A549 (cell line): ENCODE data around the gene ANTKMT. TPM values are rescaled to one million over a fixed set of nuclear protein-coding genes. Genes with fewer than 3 reads are reported as not detected.

Experiments used
- ATAC-seq, 2 experiments: fragments of 200-7000 bp in 1 of 2; fragments of >200 bp in 1 of 2; cut with Nextera tagmentation in 1 of 2; cut with Tn5 transposase in 1 of 2; 3 replicates each; pipeline versions ENCODE4 v1.8.0 to v1.9.1; 2018 to 2020; ENCODE audit warnings: mild to moderate bottlenecking in 1 of 2, moderate library complexity in 1 of 2
- CTCF ChIA-PET: fragments of 300-600 bp; sonication (Branson Sonifier 250); formaldehyde crosslinking; extraction: SDS; loops from one replicate; lab custom pipeline; 2021; ENCODE audit warnings: antibody characterized with exemption, inconsistent platforms; lab: Yijun Ruan, JAX
- POLR2A ChIA-PET: fragments of 350-600 bp; formaldehyde crosslinking; extraction: SDS; loops from one replicate; lab custom pipeline; 2021; ENCODE audit warnings: antibody characterized with exemption, inconsistent platforms; lab: Yijun Ruan, JAX
- DNase-seq, 2 experiments: peaks; one replicate each; pipeline versions ENCODE4 v3.0.0 to v3.0.0-alpha.2; 2011 to 2016; ENCODE audit warnings: low read depth in 1 of 2, low spot score in 1 of 2
- FAIRE-seq: peaks from 2 replicates; lab custom pipeline; 2011; peaks lifted over from hg19 to GRCh38; lab: Jason Lieb, UNC
- H3K27ac ChIP-seq, 2 experiments: fragments of >200 bp; sonication (Bioruptor Twin); formaldehyde crosslinking; 3 replicates each; pipeline ENCODE4 v1.5.1; 2016 to 2017
- H3K4me1 ChIP-seq: fragments of >200 bp; sonication (Bioruptor Twin); formaldehyde crosslinking; 3 replicates; pipeline ENCODE4 v1.6.1; 2016
- H3K4me2 ChIP-seq: fragments of >200 bp; sonication (Bioruptor Twin); formaldehyde crosslinking; 3 replicates; pipeline ENCODE4 v1.6.1; 2016
- H3K4me3 ChIP-seq: fragments of >200 bp; sonication (Bioruptor Twin); formaldehyde crosslinking; 3 replicates; pipeline ENCODE4 v1.5.1; 2016
- H3K9me3 ChIP-seq: fragments of >200 bp; sonication (Bioruptor Twin); formaldehyde crosslinking; 3 replicates; pipeline ENCODE4 v1.6.1; 2016
- CBX2 ChIP-seq: fragments of 200-600 bp; sonication (generic); IDR thresholded peaks from 2 replicates; pipeline ENCODE4 v1.6.1; 2016; ENCODE audit warnings: low read depth, mild to moderate bottlenecking, borderline replicate concordance
- E2F6 ChIP-seq: IDR thresholded peaks from 2 replicates; pipeline ENCODE4 v1.6.1; 2012; ENCODE audit warnings: low read depth, borderline replicate concordance
- EHMT2 ChIP-seq: fragments of 200-600 bp; sonication (generic); IDR thresholded peaks from 2 replicates; pipeline ENCODE4 v1.6.1; 2016; ENCODE audit warnings: antibody characterized with exemption, low read depth, mild to moderate bottlenecking, moderate library complexity
- ESRRA ChIP-seq: fragments of 150-350 bp; IDR thresholded peaks from 2 replicates; pipeline ENCODE4 v1.6.1; 2014; ENCODE audit warnings: mild to moderate bottlenecking, low read length, borderline replicate concordance
- FOSB ChIP-seq: fragments of 250-450 bp; sonication (Bioruptor Pico); IDR thresholded peaks from 2 replicates; pipeline ENCODE4 v1.5.0; 2020; ENCODE audit warnings: mild to moderate bottlenecking, moderate library complexity
- FOSL2 ChIP-seq, 2 experiments: fragments of 450-650 bp in 1 of 2; fragments of >200 bp in 1 of 2; sonication (Bioruptor Twin) in 1 of 2; formaldehyde crosslinking; IDR thresholded peaks; 2 replicates each; pipeline versions ENCODE4 v1.5.0 to v1.6.1; 2016 to 2020; ENCODE audit warnings: mild to moderate bottlenecking in 1 of 2, moderate library complexity in 1 of 2
- HMGXB4 ChIP-seq: fragments of 250-450 bp; sonication (Bioruptor Pico); IDR thresholded peaks from 2 replicates; pipeline ENCODE4 v1.5.0; 2021; ENCODE audit warnings: mild to moderate bottlenecking, moderate library complexity, borderline replicate concordance
- HOXA7 ChIP-seq: fragments of 250-450 bp; sonication (Bioruptor Pico); IDR thresholded peaks from 2 replicates; pipeline ENCODE4 v1.5.0; 2020; ENCODE audit warnings: mild to moderate bottlenecking, moderate library complexity
- HOXB13 ChIP-seq: fragments of 250-450 bp; sonication (Bioruptor Pico); IDR thresholded peaks from 2 replicates; pipeline ENCODE4 v1.5.0; 2020; ENCODE audit warnings: low read depth, mild to moderate bottlenecking, moderate library complexity
- JUNB ChIP-seq: fragments of >200 bp; sonication (Bioruptor Twin); formaldehyde crosslinking; IDR thresholded peaks from 2 replicates; pipeline ENCODE4 v1.6.1; 2016
- MAX ChIP-seq: IDR thresholded peaks from 2 replicates; pipeline ENCODE4 v1.6.1; 2012
- SMC3 ChIP-seq: fragments of >200 bp; sonication (Bioruptor Twin); formaldehyde crosslinking; IDR thresholded peaks from 3 replicates; pipeline ENCODE4 v1.6.1; 2018; ENCODE audit warnings: inconsistent platforms
- ZFP36 ChIP-seq: fragments of 450-650 bp; IDR thresholded peaks from 2 replicates; pipeline ENCODE4 v1.6.1; 2014; ENCODE audit warnings: borderline replicate concordance; ENCODE audit not compliant: partially characterized antibody
- whole genome bisulfite sequencing: methylation state at CpG from one replicate; pipeline ENCODE4 v1.1.6; 2017; ENCODE audit errors: missing lambda C conversion rate; 5-methylcytosine and 5-hydroxymethylcytosine counted together
- polyA plus RNA-seq, 4 experiments: library from polyadenylated mRNA; depleted of rRNA in 3 of 4; stranded (reverse); fragments of >200 nt; fragmentation: RNase III in 1 of 4; extraction: RNeasy Plus Mini Kit Qiagen cat#74134 plus additional on column Dnase treatment in 1 of 4; gene quantifications; 2 replicates in 3 of 4; 3 replicates in 1 of 4; pipeline ENCODE4 v1.2.3, GENCODE V29; 2011 to 2017
- TF ChIP-seq, protein P1 (sequence below): fragments of 200-600 bp; sonication (generic); IDR thresholded peaks from 2 replicates; pipeline ENCODE4 v1.6.1; 2016; ENCODE audit warnings: antibody characterized with exemption, mild to moderate bottlenecking, moderate library complexity

ANTKMT gene
- polyA plus RNA-seq, 2 of the 4 experiments (the other 2 are of a cell fraction): 11.9 to 55.8 TPM

- Histone ChIP-seq H3K4me1 (peaks cover 19% of the 10 kb centered on the region), H3K4me2 (peak overlapping the region; percentile 78), H3K27ac (no peak overlapping the region), H3K4me3 (peak overlapping the region; percentile 21; the same call in 1 of the 3 replicates), H3K9me3 (no peaks in the 10 kb centered on the region)
- 12% methylated on average over 19 of the region's 76 CpGs for WGBS
- CTCF ChIA-PET: interaction anchor here (2.2 to 4.1 kb wide), 3 partner anchors 10 to 84 kb away, joined by 9 to 33 read pairs (median 11); no protein-coding TSS in a partner anchor
- POLR2A ChIA-PET: interaction anchor here (1.4 kb wide), 1 partner anchor 20 kb away, joined by 3 read pairs; the partner anchor contains the start of gene ANTKMT
- ATAC-seq: peak; percentile 36 to 64; a peak in 4 of 6 replicates
- no peak for DNase-seq
- no peak for TF ChIP-seq FOSB
- no peak for TF ChIP-seq ESRRA
- TF ChIP-seq SMC3: no peak
- TF ChIP-seq, protein P1, sequence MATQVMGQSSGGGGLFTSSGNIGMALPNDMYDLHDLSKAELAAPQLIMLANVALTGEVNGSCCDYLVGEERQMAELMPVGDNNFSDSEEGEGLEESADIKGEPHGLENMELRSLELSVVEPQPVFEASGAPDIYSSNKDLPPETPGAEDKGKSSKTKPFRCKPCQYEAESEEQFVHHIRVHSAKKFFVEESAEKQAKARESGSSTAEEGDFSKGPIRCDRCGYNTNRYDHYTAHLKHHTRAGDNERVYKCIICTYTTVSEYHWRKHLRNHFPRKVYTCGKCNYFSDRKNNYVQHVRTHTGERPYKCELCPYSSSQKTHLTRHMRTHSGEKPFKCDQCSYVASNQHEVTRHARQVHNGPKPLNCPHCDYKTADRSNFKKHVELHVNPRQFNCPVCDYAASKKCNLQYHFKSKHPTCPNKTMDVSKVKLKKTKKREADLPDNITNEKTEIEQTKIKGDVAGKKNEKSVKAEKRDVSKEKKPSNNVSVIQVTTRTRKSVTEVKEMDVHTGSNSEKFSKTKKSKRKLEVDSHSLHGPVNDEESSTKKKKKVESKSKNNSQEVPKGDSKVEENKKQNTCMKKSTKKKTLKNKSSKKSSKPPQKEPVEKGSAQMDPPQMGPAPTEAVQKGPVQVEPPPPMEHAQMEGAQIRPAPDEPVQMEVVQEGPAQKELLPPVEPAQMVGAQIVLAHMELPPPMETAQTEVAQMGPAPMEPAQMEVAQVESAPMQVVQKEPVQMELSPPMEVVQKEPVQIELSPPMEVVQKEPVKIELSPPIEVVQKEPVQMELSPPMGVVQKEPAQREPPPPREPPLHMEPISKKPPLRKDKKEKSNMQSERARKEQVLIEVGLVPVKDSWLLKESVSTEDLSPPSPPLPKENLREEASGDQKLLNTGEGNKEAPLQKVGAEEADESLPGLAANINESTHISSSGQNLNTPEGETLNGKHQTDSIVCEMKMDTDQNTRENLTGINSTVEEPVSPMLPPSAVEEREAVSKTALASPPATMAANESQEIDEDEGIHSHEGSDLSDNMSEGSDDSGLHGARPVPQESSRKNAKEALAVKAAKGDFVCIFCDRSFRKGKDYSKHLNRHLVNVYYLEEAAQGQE: peak; percentile 98
- no peak for TF ChIP-seq E2F6
- peak; percentile 31; the same call in 1 of the 2 replicates for TF ChIP-seq MAX
- FAIRE-seq: no peak
Measured at GRCh38 chr16:700684-701584, 20.0 kb upstream of the ANTKMT start.

DNA sequence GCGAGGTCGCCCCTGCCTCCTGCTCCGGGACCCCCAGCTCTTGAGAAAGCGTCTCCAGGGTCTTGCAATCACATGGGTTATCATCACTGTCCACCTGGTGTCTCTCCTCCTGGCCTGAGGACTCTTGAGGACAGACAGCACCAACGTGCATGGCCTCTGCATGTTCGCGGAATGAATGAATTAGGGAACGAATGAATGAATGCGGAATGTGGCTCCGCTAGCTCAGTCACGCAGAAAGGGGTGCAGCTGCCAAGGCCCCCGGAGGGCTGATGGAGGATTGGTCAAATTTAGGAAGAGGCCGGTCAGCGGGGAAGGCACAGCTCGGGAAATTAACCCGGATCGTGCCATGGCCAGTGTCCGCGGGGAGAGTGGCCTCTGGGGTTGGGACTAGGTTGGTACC, 18.6 kb upstream of the ANTKMT start:
- Histone ChIP-seq H3K4me1 (peaks cover 32% of the 10 kb centered on the region), H3K9me3 (no peaks in the 10 kb centered on the region), H3K4me3 (no peak overlapping the region), H3K27ac (no peak overlapping the region), H3K4me2 (no peak overlapping the region)
- CTCF ChIA-PET: interaction anchor here (1.7 to 25.1 kb wide), 5 partner anchors 9 to 83 kb away, joined by 9 to 656 read pairs (median 11); partner anchors contain the start of genes ANTKMT, CCDC78, CIAO3 and HAGHL
- WGBS: 68% methylated on average over 19 of the region's 19 CpGs
- DNase-seq (no peak), ATAC-seq (no peak), FAIRE-seq (no peak)
- POLR2A ChIA-PET: interaction anchor here (1.4 kb wide), 2 partner anchors 12 to 19 kb away, joined by 3 to 4 read pairs; partner anchors contain the start of genes ANTKMT and WDR24
- TF ChIP-seq FOSL2 (IDR thresholded peaks at IDR 0.05) (no peak), FOSL2 (CRISPR knock-in tag; IDR thresholded peaks at IDR 0.05) (no peak), CBX2 (no peak), HOXA7 (CRISPR knock-in tag) (no peak), ZFP36 (no peak), JUNB (no peak), EHMT2 (no peak), HMGXB4 (CRISPR knock-in tag) (no peak), HOXB13 (CRISPR knock-in tag) (no peak)
